Prostate gland (tissue), 2 donors: ENCODE measurements around the gene DLGAP1. TPM values are rescaled to one million over a fixed set of nuclear protein-coding genes. Genes with fewer than 3 reads are reported as not detected.

ENCODE experiments used
- DNase-seq: peaks from one replicate; pipeline ENCODE4 v3.0.0-alpha.2; 2019; ENCODE audit warnings: low spot score
- H3K27ac ChIP-seq, 2 donors: fragments of 200-600 bp; sonication (generic); 2 replicates each; pipeline ENCODE4 v1.5.1; 2017 to 2019
- H3K27me3 ChIP-seq: fragments of 200-600 bp; sonication (generic); replicated peaks from 2 replicates; pipeline ENCODE4 v1.5.1; 2019; ENCODE audit not compliant: insufficient read depth
- H3K36me3 ChIP-seq, 2 donors: fragments of 200-600 bp; sonication (generic); 1 replicate in 1 of 2; 2 replicates in 1 of 2; pipeline versions ENCODE4 v1.5.1 to v1.8.1; 2017 to 2019
- H3K4me1 ChIP-seq: fragments of 200-600 bp; sonication (generic); replicated peaks from 2 replicates; pipeline ENCODE4 v1.5.1; 2019
- H3K4me3 ChIP-seq, 2 donors: fragments of 200-600 bp; sonication (generic); 2 replicates each; pipeline ENCODE4 v1.5.1; 2017 to 2019
- H3K9me3 ChIP-seq: fragments of 200-600 bp; sonication (generic); 2 replicates; pipeline ENCODE4 v1.5.1; 2017
- CTCF ChIP-seq, 4 experiments: fragments of 200-600 bp in 2 of 4; fragments of 450-650 bp in 2 of 4; sonication (generic) in 2 of 4; IDR thresholded peaks; 1 replicate in 3 of 4; 2 replicates in 1 of 4; pipeline ENCODE4 v1.5.1; 2016 to 2019; ENCODE audit warnings: antibody characterized with exemption in 4 of 4, mild to moderate bottlenecking in 2 of 4, moderate library complexity in 2 of 4
- POLR2A ChIP-seq: fragments of 450-650 bp; IDR thresholded peaks from one replicate; pipeline ENCODE4 v1.6.1; 2016; ENCODE audit warnings: antibody characterized with exemption, mild to moderate bottlenecking
- POLR2AphosphoS5 ChIP-seq: sonication (generic); formaldehyde crosslinking; IDR thresholded peaks from one replicate; pipeline ENCODE4 v1.6.1; 2017; ENCODE audit warnings: antibody characterized with exemption
- WGBS: methylation state at CpG from one replicate; pipeline ENCODE4 v1.1.5; 2018; 5-methylcytosine and 5-hydroxymethylcytosine counted together
- intact Hi-C: fragments of 100-400 bp; cut with DNase I; formaldehyde crosslinking; loops from one replicate; pipeline ENCODE4 v1.14.2; 2022
- total RNA-seq, 2 donors: library from RNA; depleted of rRNA; stranded (reverse); fragments of >200 nt; gene quantifications; one replicate each; pipeline ENCODE4 v1.1.0, GENCODE V29; 2016

The DLGAP1 gene
- total RNA-seq, 2 donors from 2014 or later, result 42.2 to 66.7 TPM

GRCh38 chr18:3526421-3527354 lies 928.4 kb downstream of the DLGAP1 start:
- DNase-seq, result no peak
- no peaks in the 10 kb centered on the region for H3K4me1 ChIP-seq
- no peak for TF ChIP-seq POLR2A
- no peak for TF ChIP-seq CTCF (IDR thresholded peaks at IDR 0.05)
- TF ChIP-seq POLR2AphosphoS5, result no peak
- no peaks in the 10 kb centered on the region for H3K36me3 ChIP-seq
- WGBS, result 40% methylated on average over 13 of the region's 13 CpGs
- H3K27ac ChIP-seq, result no peak overlapping the region
- H3K27me3 ChIP-seq, result no peaks in the 10 kb centered on the region
- no peaks in the 10 kb centered on the region for H3K9me3 ChIP-seq
- intact Hi-C loops, result no loop called here
- H3K4me3 ChIP-seq, result no peak overlapping the region

GRCh38 chr18:3525870-3526420 lies 929.2 kb downstream of the DLGAP1 start:
- WGBS, result 64% methylated on average over 10 of the region's 10 CpGs
- no peaks in the 10 kb centered on the region for H3K36me3 ChIP-seq
- no peaks in the 10 kb centered on the region for H3K9me3 ChIP-seq
- no peak for TF ChIP-seq POLR2AphosphoS5
- TF ChIP-seq CTCF (IDR thresholded peaks at IDR 0.05), result no peak
- TF ChIP-seq POLR2A, result no peak
- H3K4me1 ChIP-seq, result no peaks in the 10 kb centered on the region
- no peak overlapping the region for H3K4me3 ChIP-seq
- DNase-seq, result no peak
- no peaks in the 10 kb centered on the region for H3K27me3 ChIP-seq
- no peak overlapping the region for H3K27ac ChIP-seq
- intact Hi-C loops, result no loop called here

GRCh38 chr18:3524706-3525105 lies 930.4 kb downstream of the DLGAP1 start:
- H3K27me3 ChIP-seq, result no peaks in the 10 kb centered on the region
- no peak for DNase-seq
- no peak overlapping the region for H3K4me3 ChIP-seq
- no peak overlapping the region for H3K27ac ChIP-seq
- no peaks in the 10 kb centered on the region for H3K4me1 ChIP-seq
- no peaks in the 10 kb centered on the region for H3K36me3 ChIP-seq
- WGBS, result 93% methylated on average over 5 of the region's 5 CpGs
- TF ChIP-seq POLR2AphosphoS5, result no peak
- TF ChIP-seq POLR2A, result no peak
- TF ChIP-seq CTCF (IDR thresholded peaks at IDR 0.05), result no peak
- intact Hi-C loops, result no loop called here
- H3K9me3 ChIP-seq, result no peaks in the 10 kb centered on the region

- Histone ChIP-seq H3K27me3 (no peaks in the 10 kb centered on the region), H3K4me3 (no peak overlapping the region), H3K9me3 (no peaks in the 10 kb centered on the region), H3K4me1 (no peaks in the 10 kb centered on the region), H3K36me3 (no peaks in the 10 kb centered on the region), H3K27ac (no peak overlapping the region)
- intact Hi-C loops, result no loop called here
- WGBS, result 85% methylated on average over 11 of the region's 11 CpGs
- TF ChIP-seq CTCF (IDR thresholded peaks at IDR 0.05) (no peak), POLR2AphosphoS5 (no peak), POLR2A (no peak)
- DNase-seq, result no peak
Measured at GRCh38 chr18:3520230-3521085, 934.6 kb downstream of the DLGAP1 start.
